OCI-LY7 (cell line): ENCODE data around the gene CTAGE8.
"Not testable (repeated sequence)": the region's sequence is repeated elsewhere in the genome, so short reads cannot be mapped to it uniquely, and the experiment has no call there.

Source experiments
- EZH2phosphoT487 ChIP-seq: fragments of 200-600 bp; sonication (generic); IDR thresholded peaks from 2 replicates; pipeline ENCODE4 v1.6.1; 2018; ENCODE audit warnings: low read depth, borderline replicate concordance, mild to moderate bottlenecking, mixed run types, antibody characterized with exemption, low read length, moderate library complexity, mixed read lengths
- TF ChIP-seq, protein P1 (sequence below): fragments of 200-600 bp; sonication (generic); conservative IDR thresholded peaks from 2 replicates; pipeline ENCODE4 v1.5.1; 2014; ENCODE audit warnings: mild to moderate bottlenecking, antibody characterized with exemption, low read length, moderate library complexity, mixed read lengths

DNA sequence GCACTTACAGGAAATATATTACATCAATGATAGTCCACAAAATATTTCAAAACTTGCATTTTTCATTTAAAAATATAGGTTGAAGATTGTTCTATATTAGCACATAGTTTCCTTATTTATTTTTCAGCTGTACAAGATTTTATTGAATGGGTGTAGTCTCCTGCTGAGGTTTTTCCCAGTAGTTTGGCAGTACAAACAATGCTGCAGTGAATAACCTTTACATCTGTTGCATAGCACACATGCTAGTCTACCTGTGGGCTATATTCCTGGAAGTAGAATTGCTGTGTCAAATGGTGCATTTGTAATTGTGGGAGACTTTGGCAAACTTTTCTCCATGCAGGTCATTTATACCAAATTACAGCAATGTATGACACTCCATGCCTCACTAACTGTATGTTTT, 48.6 kb downstream of the CTAGE8 start:
- TF ChIP-seq, protein P1, sequence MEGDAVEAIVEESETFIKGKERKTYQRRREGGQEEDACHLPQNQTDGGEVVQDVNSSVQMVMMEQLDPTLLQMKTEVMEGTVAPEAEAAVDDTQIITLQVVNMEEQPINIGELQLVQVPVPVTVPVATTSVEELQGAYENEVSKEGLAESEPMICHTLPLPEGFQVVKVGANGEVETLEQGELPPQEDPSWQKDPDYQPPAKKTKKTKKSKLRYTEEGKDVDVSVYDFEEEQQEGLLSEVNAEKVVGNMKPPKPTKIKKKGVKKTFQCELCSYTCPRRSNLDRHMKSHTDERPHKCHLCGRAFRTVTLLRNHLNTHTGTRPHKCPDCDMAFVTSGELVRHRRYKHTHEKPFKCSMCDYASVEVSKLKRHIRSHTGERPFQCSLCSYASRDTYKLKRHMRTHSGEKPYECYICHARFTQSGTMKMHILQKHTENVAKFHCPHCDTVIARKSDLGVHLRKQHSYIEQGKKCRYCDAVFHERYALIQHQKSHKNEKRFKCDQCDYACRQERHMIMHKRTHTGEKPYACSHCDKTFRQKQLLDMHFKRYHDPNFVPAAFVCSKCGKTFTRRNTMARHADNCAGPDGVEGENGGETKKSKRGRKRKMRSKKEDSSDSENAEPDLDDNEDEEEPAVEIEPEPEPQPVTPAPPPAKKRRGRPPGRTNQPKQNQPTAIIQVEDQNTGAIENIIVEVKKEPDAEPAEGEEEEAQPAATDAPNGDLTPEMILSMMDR = not testable (repeated sequence)
- not testable (repeated sequence) for TF ChIP-seq EZH2phosphoT487
